Fibroblast of peridontal ligament (primary cell): ENCODE data around the gene HOXD1.

Experiments used
- DNase-seq: peaks from one replicate; pipeline ENCODE4 v3.0.0-alpha.2; 2010; ENCODE audit errors: extremely low read depth

Gene HOXD1

DNA sequence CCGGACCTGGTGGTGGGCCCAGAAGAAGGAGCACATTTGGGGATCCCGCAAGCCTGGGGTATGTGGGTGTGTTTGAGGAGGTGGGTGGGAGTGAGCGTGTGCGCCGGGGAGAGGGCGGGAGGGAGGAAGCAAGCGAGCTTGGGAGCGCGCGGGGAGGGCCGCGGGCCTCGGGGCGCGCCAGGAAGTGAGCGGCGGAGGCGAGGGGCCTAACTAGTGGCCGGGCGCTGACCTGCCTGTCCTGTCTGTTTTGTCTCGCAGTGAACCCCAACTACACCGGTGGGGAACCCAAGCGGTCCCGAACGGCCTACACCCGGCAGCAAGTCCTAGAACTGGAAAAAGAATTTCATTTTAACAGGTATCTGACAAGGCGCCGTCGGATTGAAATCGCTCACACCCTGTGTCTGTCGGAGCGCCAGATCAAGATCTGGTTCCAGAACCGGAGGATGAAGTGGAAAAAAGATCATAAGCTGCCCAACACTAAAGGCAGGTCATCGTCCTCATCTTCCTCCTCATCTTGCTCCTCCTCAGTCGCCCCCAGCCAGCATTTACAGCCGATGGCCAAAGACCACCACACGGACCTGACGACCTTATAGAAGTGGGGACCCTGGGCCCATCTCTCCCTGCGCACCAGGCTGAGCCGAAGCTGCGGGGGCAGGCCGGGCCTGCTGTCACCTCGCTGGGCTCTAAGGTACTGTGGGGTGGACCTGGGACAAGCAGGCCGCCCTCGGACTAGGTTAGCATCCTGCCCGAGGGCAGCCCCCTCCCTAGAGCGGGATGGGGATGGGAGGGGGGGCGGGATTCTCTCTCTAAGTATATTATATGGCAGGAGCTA is 35.9 kb upstream of the HOXD1 start:
- no peak for DNase-seq

GRCh38 chr2:176154576-176155252 is 33.8 kb upstream of the HOXD1 start:
- DNase-seq, result no peak

DNA sequence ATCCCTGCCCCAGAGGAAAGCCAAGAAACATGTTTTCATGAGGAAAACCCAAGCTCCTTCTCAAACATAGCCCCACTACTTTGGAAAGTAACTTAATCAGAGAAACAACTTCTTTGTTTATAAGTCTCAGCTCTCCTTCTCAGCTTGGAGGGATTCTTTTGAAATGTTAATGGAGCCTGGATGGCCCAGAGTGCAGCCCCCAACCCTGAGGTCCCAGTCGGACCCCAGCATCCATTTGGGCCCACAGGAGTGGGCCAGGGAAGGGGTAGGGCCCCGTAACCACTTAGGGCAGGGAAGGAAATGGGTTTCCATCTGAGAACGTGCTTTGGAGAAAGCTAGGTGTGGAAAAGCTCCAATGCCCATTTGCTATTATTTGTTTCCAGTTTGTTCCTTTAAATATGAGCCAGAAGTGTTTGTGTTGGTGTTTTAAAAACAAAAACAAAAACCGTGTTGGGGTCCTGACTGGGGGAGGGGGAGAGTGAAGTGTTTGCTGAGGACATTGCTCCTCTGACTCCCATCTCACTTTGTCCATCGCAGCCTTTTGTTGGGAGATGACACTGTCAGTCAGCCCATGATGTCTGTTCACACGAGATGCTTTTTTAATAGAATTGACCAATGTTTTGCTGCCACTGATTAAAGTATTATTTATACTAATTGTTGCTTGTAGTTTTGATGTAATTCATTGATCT is 33.0 kb upstream of the HOXD1 start:
- DNase-seq, result no peak

GRCh38 chr2:176156301-176156806 is 32.1 kb upstream of the HOXD1 start:
- DNase-seq, result no peak

- no peak for DNase-seq
Measured at GRCh38 chr2:176156807-176157498, 31.5 kb upstream of the HOXD1 start, which contains the start of gene HOXD3. Gene HOXD3, plus strand, starts transcription at chr2:176157307. Its CDS starts 11,808 bp downstream, at chr2:176169115.

- DNase-seq, result no peak
Measured at GRCh38 chr2:176157499-176158185, 30.8 kb upstream of the HOXD1 start.

DNA sequence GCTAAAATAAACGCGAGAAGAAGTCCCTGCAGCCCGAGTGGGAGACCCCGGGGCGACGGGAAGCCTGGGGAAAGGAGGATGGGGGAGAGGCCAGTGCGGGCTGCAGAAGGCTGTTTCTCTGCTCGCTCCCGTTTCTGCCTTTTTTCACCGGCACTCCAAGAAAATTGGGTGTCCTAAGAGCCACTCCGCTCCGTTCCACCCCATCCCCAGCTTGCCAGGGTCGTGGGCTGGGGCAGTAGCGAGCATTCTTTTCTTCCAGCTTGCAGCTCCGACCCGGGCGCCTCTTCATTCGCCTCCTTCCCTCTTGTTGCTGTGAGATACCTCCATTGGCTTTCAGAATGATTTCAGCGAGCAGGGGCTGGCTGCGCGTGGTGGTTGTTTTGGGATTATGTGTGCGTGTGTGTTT is 30.3 kb upstream of the HOXD1 start:
- no peak for DNase-seq

GRCh38 chr2:176158855-176159662 is 29.4 kb upstream of the HOXD1 start:
- no peak for DNase-seq

GRCh38 chr2:176159663-176160250 is 28.7 kb upstream of the HOXD1 start:
- DNase-seq, result no peak

DNA sequence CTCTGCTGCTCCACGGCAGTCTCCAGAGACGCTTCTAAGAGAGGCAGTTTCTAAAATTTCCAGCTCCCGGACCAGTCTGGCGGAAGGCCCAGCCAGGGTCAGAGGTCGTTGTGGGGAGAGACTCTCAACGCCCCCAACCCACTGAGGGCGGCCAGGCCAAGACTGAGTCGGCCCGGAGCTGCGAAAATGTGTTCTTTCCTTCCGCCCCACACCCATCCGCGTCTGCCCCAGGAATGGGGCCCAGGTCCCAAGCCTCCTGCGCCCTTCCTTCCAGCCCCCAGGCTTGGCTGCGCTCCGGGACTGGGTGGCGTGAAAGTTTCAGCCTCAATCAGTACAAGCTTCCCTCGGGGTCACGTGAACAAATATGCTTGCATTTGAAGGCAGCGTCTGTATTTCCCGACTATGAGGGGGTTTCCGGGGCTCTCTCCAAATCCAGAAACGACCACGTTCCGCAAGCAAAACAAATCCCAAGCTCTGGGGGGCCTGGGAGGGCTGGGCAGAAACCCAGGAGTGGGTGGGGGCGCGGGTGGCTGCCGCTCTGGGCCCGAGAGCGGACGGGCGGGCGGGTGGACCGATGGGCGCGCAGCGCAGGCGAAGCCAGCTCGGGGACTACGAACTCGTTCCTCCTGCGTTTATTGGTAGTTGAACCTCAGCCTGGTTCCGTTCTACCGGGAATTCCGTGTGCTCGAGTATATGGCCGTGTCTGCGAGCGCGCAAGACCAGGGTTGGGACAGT is 28.1 kb upstream of the HOXD1 start:
- DNase-seq, result no peak

DNA sequence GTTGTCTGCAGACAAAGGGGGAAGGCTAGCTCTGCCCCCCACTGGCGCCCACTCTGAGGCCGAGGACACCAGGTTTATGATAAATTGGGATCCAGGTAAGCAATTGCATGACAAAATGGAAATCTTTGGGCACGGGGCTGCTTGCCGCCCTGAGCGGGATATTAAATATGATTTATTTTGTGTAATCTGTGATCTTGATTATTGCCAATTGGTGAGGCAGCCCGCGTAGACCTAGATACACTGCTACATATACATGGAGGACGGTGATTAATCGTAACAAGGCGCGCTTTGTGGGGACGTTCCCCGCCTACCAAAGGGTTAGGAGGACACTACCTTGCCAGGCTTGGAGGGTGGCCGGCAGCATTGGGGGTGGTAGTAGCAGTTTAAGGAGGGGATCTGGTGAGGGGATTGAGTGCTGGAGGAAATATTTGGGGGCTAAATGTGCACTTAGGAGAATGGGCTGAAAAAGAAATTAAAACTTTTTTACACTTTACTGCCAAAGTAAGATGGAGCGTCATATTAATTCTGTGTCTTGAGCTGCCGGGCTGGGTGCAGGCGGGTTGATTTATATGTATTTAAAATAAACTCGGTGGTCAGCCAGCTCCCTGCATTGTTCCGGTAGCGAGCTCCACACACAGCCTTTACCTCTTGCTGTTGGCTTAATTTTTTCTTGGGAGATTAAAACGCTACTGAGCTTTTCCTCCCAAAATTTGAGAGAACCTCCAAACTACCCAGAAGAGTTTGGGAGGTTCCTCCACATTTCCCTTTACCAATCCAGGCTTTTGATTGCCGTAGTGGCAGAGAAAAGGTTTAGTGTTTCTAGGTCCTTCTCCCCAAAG is 27.3 kb upstream of the HOXD1 start:
- DNase-seq, result no peak

- peak; percentile 37 for DNase-seq
Measured at GRCh38 chr2:176161825-176162626, 26.4 kb upstream of the HOXD1 start.

- DNase-seq, result no peak
Measured at GRCh38 chr2:176162911-176163671, 25.4 kb upstream of the HOXD1 start.

GRCh38 chr2:176163672-176164056 is 24.8 kb upstream of the HOXD1 start:
- DNase-seq, result no peak

GRCh38 chr2:176164201-176164600 is 24.3 kb upstream of the HOXD1 start:
- DNase-seq, result no peak

DNA sequence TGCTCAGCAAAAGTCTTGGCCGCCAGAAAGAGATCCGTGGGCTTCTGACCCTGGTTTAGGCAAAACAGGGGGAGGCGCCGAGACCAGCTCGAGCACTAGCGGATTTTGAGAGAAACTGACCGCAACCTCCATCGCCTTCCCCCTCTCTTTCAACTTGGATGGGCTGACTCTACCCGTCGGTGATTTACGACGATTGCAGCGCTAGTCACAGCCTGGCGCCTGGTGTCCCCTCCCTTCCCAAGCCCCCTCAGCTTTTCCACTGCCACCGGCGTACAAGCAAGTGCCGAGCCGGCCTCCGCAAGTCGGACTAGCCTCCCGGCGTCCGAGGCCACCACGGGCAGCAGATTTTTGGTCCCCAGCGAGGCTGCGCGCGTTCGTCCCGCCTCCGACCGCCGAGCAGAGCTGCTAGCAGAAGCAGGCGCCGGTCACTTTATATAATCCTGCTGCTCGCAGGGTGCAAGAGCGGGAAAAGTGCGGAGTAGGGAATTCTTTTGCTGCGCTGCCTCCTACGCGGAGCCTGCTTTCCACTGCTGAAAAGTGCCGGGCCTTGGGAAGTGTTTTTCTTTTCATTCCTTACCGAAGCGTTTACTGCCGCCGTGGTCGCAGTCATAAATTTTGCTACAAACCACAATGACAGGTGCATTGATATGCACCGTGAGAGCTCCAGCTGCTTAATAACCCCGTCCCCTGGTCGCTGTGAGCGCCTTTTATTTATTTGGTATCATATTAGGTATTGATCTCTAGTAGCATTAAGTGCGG is 23.7 kb upstream of the HOXD1 start:
- no peak for DNase-seq
